ENCODE measurements around the gene CIDEA. TPM values are rescaled to one million over a fixed set of nuclear protein-coding genes. Genes with fewer than 3 reads are reported as not detected.

The CIDEA gene
- total RNA-seq, 4 donors from 2014 or later = 336 to 1,182 (median 491) TPM

DNA sequence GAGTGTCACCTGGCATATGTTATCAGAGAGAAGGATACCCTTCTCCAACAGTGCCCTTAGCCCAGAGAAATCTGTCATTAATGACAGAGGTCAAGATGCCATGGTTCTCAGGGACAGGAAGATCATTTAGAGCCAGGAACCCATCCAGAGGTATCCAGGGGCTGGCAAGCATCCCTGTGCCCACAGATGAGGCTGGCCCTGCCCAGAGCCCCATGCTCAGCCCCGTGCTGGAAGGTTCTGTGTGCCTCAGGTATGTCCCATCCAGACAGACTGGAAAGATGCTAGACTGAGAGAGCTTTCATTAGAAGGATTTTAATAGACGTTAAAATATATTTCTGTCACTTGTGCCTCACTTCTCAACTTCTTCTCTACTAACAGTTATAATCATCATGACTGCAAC lies 45.7 kb downstream of the CIDEA start:
- TF ChIP-seq, protein P1, sequence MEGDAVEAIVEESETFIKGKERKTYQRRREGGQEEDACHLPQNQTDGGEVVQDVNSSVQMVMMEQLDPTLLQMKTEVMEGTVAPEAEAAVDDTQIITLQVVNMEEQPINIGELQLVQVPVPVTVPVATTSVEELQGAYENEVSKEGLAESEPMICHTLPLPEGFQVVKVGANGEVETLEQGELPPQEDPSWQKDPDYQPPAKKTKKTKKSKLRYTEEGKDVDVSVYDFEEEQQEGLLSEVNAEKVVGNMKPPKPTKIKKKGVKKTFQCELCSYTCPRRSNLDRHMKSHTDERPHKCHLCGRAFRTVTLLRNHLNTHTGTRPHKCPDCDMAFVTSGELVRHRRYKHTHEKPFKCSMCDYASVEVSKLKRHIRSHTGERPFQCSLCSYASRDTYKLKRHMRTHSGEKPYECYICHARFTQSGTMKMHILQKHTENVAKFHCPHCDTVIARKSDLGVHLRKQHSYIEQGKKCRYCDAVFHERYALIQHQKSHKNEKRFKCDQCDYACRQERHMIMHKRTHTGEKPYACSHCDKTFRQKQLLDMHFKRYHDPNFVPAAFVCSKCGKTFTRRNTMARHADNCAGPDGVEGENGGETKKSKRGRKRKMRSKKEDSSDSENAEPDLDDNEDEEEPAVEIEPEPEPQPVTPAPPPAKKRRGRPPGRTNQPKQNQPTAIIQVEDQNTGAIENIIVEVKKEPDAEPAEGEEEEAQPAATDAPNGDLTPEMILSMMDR (IDR thresholded peaks at IDR 0.05; ENCODE audit: low read depth) = no peak

DNA sequence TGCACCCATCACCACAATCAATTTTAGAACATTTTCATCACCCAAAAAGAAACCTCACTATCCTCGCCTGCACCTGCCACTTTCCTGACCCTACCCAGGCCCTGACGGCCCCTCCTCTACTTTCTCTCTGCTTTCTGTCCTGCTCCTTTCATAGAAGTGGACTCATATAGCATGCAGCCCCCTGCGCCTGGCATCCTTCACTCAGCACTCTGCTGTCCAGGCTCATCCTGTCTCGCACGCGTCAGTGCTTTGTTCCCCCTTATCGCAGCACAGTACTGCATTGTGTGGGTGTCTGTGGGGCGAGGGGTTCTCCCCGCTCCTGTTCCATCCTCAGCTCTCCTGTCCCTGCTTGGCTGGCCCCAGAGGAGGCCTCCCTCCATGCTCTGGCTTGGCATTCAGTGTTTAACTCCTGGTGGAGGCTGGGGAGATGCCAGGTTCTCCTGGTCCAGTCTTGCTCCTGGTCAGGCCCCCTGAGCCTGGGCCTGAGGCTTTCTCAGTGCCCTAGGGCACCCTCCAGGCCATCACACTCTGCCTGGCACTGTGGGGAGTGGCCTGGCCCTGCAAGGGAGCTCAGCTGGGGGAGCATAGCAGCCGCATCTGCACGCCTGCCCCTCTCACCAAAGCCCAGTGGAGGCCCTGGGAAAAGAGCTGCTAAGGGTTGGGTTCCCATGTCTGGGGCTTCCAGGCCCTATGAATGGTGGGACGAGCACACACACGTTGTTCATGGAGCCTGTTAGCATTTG lies 47.3 kb downstream of the CIDEA start:
- TF ChIP-seq, protein P1 (IDR thresholded peaks at IDR 0.05; ENCODE audit: low read depth) = no peak

DNA sequence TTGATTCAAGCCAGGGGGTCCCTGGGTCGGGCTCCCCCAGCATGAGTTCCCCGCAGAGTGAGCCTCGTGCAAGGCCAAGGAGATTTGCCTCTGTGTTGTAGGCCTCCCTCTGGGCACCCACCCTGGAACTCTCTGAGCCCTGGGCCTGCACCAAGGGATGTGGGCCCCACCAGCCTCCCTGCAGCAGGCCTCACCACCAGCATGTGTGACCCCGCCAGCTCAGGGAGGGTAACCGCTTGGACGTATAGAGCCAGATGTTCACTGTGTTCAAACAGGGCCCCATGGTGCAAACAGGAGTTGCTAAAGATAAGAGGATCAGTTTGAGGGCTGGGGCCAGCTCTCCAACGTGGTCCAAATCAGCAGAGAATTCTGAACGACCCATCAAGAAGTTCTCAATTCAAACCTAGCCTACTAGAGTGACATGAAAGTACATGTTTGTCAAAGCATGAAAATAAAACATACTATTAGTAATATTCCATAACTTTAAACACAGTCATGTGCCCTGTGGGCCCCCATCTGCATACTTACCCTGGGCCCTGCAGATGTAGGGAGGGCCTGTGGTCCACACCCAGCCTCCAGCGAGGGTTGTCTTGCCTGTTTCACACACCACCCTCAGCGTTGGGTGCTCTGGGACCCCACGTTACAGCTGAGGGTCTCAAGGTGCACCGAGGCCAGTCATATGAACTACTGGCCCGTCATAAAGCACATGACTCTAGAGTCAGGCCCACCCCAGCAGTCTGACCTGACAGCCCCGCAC lies 48.4 kb downstream of the CIDEA start:
- TF ChIP-seq, protein P1 (IDR thresholded peaks at IDR 0.05; ENCODE audit: low read depth) = no peak

DNA sequence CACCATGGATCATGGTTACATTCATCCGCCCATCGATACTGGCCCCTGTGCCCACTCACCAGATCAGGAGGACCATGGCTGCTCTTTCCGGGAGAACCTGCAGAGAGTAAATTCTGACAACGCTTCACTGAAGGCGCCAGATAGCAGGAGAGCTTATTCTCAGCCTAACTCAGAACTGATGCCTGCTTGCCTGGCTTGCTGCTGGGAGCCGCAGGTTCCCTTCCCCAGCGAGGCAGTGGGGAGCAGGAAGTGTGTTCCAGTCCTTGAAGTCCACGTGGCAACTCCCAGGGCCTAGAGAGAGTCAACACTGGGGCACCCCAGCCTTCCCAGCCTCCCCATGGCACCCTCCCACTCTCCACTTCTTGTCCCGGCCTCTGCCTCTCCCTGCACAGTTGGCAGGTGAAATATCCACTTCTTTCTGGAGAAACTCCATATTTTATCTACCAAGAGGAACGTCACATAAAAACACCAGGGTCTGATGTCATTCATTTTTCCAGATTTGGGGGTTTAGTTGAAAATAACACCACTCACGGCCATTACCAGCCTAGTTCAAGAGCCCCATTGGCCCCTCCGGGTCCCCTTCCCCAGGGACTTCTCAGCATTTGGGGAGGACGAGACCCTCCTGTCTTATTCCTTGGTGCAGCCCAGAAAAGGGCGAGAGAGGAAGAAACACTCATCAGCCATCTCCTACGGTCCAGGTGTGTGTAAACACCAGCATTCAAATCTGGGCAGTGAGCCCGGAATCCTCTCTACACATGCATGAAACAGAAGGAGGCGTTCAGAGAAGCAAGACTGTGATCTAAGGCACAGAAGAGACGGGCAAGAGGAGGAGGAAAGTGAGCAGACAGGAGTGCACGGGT lies 50.4 kb downstream of the CIDEA start:
- TF ChIP-seq, protein P1 (IDR thresholded peaks at IDR 0.05; ENCODE audit: low read depth) = no peak

DNA sequence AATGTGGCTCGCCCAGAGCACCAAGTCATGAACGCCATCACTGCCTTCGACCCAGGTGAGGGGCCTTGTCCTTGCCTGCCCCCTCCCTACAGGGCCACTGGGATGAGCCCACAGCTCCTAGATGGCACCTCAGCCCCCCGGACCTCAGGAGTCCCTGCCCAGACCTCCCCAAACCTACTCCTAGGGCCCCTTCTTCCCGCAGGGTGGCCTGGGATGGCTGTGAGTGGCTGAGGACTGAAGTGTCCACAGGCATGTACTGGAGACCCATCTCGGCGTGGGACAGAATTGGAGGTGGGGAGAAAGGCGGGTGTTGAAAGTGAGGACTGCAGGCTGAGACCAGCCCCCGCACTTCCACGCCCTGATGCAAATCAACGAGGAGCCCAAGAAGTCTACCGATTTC lies 51.0 kb downstream of the CIDEA start:
- TF ChIP-seq, protein P1 (IDR thresholded peaks at IDR 0.05; ENCODE audit: low read depth) = no peak

DNA sequence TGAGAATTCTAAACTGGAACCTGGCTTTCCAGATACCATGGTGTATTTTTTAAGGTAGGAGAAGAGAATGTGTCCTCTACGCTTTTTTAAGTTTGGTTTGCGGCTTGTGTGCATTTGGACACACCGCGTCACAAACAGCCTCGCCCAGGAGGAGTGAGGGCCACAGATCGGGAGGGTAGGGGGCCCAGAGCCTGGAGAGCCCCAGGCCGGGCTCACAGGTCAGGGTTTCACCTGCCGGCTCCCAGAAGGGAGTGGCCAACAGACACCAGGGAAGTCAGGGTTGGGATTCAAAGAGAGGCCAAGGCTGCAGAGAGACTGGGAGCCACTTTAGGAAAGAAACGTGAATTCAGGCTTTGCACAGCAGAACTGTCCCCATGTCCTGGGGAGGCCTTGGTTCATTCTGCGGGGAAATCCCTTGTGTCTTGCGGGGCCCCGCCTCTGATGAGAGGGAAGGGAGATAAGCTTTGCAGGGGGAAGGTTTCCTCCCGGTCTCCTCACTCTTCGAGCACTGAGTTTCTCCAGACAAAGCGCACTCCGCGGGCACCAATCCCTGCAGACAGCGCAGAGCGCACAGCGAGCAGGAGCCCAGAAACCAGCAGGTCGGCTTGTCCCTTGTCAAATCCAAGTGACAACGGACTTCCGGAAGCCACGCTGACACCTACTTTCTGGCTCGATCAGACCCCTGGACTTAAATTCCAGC lies 51.9 kb downstream of the CIDEA start:
- TF ChIP-seq, protein P1 (IDR thresholded peaks at IDR 0.05; ENCODE audit: low read depth) = no peak

Measured in subcutaneous adipose tissue (tissue), 4 donors.